Amniotic stem cell (primary cell): Measurements from ENCODE around the gene SEMA3D.

Source experiments
- DNase-seq: peaks from one replicate; lab custom pipeline; 2025; lab: John Stamatoyannopoulos, UW

Gene SEMA3D

DNA sequence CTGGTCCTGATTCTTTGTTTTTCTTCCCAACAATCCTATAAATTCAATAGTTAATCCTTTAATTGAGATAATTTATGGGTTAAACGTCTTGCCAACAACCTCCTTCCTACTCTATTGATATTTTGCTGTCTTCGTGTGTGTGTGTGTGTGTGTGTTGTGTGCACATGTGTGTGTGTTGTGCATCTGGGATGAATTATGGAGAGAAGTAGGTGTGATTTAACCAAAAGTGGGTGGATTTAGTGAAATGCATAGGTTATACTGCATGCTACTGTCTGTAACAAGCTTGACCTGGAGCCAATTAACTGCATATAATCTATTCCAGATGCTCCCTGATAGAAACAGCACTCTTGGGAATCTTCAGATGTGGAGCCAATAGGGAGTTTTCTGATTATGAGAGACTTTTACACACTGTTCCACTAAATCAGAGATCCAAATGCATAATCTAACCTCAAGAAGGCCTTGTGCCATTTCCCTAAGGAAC, 61.2 kb downstream of the SEMA3D start:
- DNase-seq, result no peak

DNA sequence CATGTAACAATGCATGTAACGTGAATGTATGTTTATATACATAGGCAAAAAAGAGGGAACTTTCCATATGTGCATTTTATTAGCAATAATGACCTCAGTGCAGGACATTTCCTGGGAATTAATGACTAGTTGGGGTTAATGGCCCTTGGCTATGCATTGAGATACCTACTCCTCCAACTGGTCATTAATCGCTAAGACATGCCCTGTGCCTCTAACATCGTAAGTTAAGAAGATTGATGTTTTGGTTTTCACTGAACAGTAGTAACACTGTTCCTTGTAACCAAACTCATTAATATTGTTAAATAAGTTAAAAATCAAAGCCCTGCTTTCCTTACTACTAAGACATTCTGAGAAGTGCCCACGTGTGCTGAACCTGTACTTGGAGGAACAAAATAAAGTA, 61.7 kb downstream of the SEMA3D start:
- no peak for DNase-seq

DNA sequence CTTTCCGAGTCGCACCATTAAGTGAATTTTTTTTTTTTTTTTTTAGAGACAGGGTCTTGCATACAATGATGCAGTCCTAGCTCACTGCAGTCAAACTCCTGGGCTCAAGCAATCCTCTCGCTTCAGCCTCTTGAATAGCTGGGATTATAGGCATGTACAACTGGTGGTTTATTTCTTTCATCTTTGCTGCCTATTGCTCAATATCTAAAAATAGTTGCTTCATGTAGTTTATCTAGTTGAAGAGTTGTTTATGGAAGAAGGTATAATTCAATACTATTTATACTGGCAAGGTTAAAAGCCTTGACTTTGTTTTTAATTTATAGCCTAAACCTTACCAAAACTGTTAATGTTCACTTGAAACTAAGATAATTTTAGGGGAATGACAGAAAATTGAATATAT, 66.9 kb downstream of the SEMA3D start:
- no peak for DNase-seq

- DNase-seq, result no peak
Observed at GRCh38 chr7:85115862-85116261, 71.0 kb downstream of the SEMA3D start.

- DNase-seq, result no peak
Observed at GRCh38 chr7:85115006-85115405, 71.8 kb downstream of the SEMA3D start.

DNA sequence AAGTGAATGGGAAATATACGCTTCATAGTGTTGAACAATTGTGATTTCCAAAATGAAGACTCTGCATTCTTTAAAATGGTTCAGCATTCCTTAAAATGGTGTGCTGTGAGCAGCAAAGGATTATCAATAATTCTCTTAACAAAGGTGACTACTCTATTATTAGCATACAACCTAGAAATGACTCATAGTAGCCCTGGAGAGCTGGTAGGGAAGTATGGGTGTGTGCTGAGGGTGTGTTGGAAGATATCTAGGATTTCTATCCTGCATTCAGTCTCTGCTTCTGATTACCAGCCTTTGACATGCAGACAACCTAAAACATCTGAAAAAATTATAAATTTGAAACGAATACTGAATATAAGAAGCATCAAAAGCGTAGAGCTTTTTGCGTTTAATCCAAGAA, 72.5 kb downstream of the SEMA3D start:
- DNase-seq, result no peak

GRCh38 chr7:85111761-85112160, 75.1 kb downstream of the SEMA3D start:
- DNase-seq, result no peak

DNA sequence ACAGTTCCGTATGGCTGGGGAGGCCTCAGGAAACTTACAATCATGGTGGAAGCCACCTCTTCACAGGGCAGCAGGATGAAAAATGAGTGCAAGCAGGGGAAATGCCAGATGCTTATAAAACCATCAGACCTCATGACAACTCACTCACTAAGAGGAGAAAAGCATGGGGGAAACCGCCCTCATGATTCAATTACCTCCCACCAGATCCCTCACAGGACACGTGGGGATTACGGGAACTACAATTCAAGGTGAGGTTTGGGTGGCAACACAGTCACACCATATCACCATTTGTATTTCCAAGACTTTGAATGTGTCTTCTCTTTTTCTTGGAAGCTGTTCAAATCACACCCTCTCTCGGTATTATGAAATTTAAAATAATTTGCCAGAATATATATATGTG, 80.1 kb downstream of the SEMA3D start:
- DNase-seq, result no peak

DNA sequence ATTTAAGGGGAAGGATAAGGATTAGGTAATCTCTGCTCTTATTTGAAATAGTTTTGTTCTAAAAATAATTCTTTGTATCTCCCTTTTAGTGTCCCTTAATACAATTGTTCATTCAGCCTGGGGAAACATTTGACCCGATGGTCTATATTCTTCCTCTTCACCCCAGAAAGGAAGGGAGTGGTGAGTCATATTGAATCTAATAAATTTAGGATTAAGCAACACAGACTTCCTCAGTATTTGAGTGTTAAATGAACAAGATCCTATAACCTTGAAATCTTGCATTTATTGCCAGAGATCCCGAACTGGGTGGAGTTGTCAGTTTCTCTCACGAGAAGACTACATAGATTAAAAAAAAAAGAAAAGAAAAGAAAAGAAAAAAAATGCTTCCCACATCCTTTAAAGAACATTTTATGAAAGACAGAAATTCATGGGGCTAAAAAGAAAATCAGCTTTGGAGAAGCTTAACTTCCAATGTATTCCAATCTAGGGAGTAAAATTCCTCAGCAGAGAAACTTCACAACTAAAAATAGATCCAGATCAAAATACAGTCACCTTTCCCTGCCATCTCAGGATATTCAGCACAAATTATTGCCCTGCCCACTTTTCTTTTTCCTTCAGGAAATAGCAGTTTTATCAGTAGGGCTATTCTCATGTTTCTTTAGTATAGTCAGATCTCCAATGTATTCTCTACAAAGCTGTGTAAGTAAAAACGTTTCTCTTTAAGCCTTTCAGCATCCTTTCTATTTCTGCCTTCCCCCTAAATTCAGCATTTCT, 82.2 kb downstream of the SEMA3D start:
- DNase-seq, result no peak

GRCh38 chr7:85103962-85104361, 82.9 kb downstream of the SEMA3D start:
- no peak for DNase-seq

DNA sequence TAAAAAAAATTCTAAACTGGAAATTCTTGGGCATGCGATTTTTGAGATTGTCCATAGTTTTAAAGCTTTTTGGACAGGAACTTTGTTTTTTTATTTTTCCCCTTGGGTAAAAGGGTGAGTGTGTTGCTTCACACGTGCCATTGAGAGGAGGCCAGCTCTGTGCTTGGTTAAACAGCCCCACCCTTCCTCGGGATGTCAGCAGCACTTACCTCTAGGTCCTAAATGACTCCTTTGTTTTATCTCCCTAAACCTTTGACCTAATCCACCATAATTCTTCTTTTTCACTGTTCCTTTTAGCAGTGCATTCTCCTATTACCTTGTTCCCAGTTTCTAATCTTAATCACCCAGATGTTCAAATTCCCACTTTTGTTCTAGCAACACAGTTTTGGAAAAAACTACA, 83.5 kb downstream of the SEMA3D start:
- DNase-seq, result no peak

DNA sequence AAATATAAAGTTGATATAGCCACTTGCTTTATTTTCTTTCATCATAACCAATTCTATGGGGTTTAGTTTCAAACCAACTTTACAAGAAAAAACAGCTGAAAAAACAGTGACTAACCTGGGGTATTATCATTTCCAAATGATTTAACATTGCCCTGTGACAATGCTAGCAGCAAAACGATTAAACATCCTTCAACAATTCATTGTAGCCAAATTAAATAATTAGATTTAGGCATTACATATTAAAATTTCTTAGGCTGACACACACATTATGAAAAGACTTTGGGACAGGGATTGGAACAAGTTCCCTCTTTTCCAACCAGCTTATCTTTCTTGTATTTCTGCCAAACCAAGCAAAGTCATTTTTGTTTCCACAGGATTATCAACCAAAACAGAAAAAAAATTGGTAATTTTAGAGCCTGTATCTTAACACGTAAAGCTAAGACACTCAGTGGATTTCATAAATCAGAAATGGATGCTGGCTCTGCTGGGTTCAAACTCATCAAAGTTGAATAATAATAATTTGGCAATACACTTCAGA, 84.0 kb downstream of the SEMA3D start:
- DNase-seq, result peak; percentile 50

- DNase-seq, result no peak
Observed at GRCh38 chr7:85101347-85101746, 85.5 kb downstream of the SEMA3D start.

GRCh38 chr7:85097844-85098243, 89.0 kb downstream of the SEMA3D start:
- DNase-seq, result no peak

DNA sequence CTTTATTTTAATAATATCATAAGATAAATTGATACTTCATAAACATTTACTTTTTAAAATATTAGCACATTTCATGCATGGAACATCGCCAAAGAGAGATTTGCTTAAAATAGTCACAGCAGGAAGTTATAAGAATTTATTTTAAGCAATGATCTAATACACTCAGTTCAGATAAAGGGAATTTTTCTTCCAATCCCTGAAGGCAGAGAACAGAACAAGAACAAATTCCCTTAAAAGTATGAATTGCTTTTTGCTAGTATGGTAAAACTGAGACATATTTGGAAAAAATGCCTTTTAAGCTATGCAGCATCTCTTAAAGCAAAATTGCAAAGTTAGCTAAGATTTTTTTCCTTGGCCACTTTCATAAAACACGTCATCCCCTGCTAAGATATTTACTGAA, 91.0 kb downstream of the SEMA3D start:
- DNase-seq, result no peak

DNA sequence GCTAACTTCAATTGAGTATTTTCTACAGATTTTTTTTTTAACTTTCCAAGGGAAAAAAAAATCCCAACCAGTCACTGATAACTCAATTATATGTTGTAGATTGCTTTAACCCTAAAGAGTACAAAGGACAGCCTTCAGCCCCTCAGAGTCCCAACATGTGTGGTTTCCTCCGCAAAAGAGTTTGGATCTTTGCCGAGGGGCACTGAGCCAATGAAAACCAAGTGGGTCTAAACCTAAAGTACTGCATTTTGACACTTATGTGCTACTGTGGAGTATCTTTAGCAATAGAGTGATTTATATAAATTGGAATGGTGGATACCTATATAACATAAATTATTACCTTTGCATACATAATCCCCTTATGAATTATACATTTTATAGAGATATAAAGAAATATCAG, 91.5 kb downstream of the SEMA3D start:
- no peak for DNase-seq

GRCh38 chr7:85094046-85094725, 92.7 kb downstream of the SEMA3D start:
- DNase-seq, result no peak

GRCh38 chr7:85091565-85091928, 95.3 kb downstream of the SEMA3D start:
- DNase-seq, result no peak

- no peak for DNase-seq
Observed at GRCh38 chr7:85090919-85091564, 95.8 kb downstream of the SEMA3D start.

DNA sequence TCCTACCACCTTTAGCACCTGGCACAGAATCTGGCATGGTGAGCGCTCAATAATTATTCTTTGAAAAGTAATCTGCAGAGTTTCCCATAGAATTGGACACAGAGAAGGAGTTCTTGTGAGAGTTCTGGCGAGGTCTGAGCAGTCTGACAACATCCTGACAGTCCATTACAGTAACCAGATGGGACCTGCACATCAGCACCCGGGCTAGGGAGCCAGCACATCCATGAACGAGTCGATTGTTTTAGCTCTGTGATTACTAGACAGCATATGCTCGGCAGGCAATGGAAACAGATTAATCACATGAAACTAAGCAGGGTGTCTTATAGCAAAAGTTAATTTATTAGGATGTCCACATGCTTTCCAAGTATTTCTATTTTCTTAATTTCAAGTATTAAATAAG, 96.7 kb downstream of the SEMA3D start:
- DNase-seq, result no peak

DNA sequence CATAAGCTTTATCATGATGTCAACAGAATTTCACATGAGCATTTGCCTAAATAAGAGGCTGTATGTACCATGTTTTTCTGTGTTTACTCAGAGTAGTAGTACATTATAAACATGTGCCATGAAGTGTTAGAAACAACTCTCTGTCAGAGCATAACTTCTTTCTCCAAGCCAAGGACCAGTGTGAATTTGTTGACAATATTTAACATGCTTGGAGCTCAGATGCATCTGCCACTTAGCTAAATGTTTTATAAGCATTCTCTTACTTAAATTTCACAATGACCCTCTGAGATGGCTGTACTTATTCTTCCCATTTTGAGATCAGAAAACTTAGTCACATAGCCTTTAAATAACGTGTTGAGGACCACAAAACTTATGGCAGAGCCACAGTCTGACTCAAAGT, 105.0 kb downstream of the SEMA3D start:
- DNase-seq, result no peak

GRCh38 chr7:85081392-85081791, 105.5 kb downstream of the SEMA3D start:
- no peak for DNase-seq

- DNase-seq, result no peak
Observed at GRCh38 chr7:85079434-85079833, 107.4 kb downstream of the SEMA3D start.
